ENCODE measurements around the gene SFI1. TPM values are rescaled to one million over a fixed set of nuclear protein-coding genes. Genes with fewer than 3 reads are reported as not detected.

SFI1 gene
- total and polyA plus RNA-seq, 2 of the 4 experiments (the other 2 are of a cell fraction), result 9.9 to 12.0 TPM

- TF ChIP-seq CEBPB (IDR thresholded peaks at IDR 0.05; ENCODE audit: low read depth, low read length) (no peak), NFE2L2 (IDR thresholded peaks at IDR 0.05; ENCODE audit: low read depth, low read length) (no peak), MAZ (IDR thresholded peaks at IDR 0.05; ENCODE audit: borderline replicate concordance, low read depth, low read length) (peak; percentile 97), SMC3 (IDR thresholded peaks at IDR 0.05; ENCODE audit: low read depth, low read length) (no peak), CHD1 (IDR thresholded peaks at IDR 0.05; ENCODE audit: low read depth, low read length) (0 out of 2 replicates have a peak, but pooled peaks have one; percentile 18), POLR2A (IDR thresholded peaks at IDR 0.05; ENCODE audit: low read depth, low read length) (no peak; the same call in 1 of the 2 replicates)
These were observed 6.5 kb upstream of the SFI1 start, which contains the start of gene EIF4ENIF1 (continued) for GRCh38 chr22:31489632-31490495.

All from IMR-90 (cell line).